ENCODE results near the gene ERICH4. TPM values are rescaled to one million over a fixed set of nuclear protein-coding genes. Genes with fewer than 3 reads are reported as not detected.
A peak's percentile ranks its signal among the peaks of the same experiment; 100 is the strongest.

The ERICH4 gene
- polyA plus RNA-seq, 2 of the 4 experiments (the other 2 are of a cell fraction), result 0.26 TPM; not detected in 1

- FAIRE-seq (peak; percentile 95), ATAC-seq (peak; percentile 55 to 58; a peak in 5 of 6 replicates), DNase-seq (ENCODE audit: low read depth in 1 of 2, low spot score in 1 of 2) (peak; percentile 55 to 60)
- WGBS (ENCODE audit: missing lambda C conversion rate), result 45% methylated on average over 4 of the region's 4 CpGs
- no peak overlapping the region for H3K4me3 ChIP-seq
- CTCF ChIA-PET, result interaction anchor here (0.9 to 4.2 kb wide), 11 partner anchors 11 to 188 kb away, joined by 3 to 27 read pairs (median 4); partner anchors contain the start of gene TGFB1
- H3K27ac ChIP-seq, result no peak overlapping the region
- H3K4me2 ChIP-seq, result peak overlapping the region; percentile 21; the same call in 2 of the 3 replicates
- POLR2A ChIA-PET, result interaction anchor here (0.5 to 2.9 kb wide), 4 partner anchors 10 to 84 kb away, joined by 3 to 20 read pairs (median 8); partner anchors contain the start of genes B9D2 and DMAC2
- H3K9me3 ChIP-seq, result no peaks in the 10 kb centered on the region
- TF ChIP-seq, protein P1, sequence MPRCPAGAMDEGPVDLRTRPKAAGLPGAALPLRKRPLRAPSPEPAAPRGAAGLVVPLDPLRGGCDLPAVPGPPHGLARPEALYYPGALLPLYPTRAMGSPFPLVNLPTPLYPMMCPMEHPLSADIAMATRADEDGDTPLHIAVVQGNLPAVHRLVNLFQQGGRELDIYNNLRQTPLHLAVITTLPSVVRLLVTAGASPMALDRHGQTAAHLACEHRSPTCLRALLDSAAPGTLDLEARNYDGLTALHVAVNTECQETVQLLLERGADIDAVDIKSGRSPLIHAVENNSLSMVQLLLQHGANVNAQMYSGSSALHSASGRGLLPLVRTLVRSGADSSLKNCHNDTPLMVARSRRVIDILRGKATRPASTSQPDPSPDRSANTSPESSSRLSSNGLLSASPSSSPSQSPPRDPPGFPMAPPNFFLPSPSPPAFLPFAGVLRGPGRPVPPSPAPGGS (IDR thresholded peaks at IDR 0.05), result no peak
- TF ChIP-seq CEBPB (IDR thresholded peaks at IDR 0.05) (no peak), JUN (IDR thresholded peaks at IDR 0.05) (no peak), PHF8 (IDR thresholded peaks at IDR 0.05; ENCODE audit: borderline replicate concordance, low read depth) (no peak), EHMT2 (IDR thresholded peaks at IDR 0.05; ENCODE audit: low read depth) (no peak), ZFP36 (IDR thresholded peaks at IDR 0.05; ENCODE audit: borderline replicate concordance, partially characterized antibody) (no peak), RCOR1 (IDR thresholded peaks at IDR 0.05; ENCODE audit: low read depth, low read length) (no peak), FOSL2 (IDR thresholded peaks at IDR 0.05) (no peak), FOSL2 (CRISPR knock-in tag; IDR thresholded peaks at IDR 0.05) (peak; percentile 40)
- peaks cover 12% of the 10 kb centered on the region for H3K4me1 ChIP-seq
These were observed 33.7 kb upstream of the ERICH4 start for GRCh38 chr19:41409288-41409687.

DNA sequence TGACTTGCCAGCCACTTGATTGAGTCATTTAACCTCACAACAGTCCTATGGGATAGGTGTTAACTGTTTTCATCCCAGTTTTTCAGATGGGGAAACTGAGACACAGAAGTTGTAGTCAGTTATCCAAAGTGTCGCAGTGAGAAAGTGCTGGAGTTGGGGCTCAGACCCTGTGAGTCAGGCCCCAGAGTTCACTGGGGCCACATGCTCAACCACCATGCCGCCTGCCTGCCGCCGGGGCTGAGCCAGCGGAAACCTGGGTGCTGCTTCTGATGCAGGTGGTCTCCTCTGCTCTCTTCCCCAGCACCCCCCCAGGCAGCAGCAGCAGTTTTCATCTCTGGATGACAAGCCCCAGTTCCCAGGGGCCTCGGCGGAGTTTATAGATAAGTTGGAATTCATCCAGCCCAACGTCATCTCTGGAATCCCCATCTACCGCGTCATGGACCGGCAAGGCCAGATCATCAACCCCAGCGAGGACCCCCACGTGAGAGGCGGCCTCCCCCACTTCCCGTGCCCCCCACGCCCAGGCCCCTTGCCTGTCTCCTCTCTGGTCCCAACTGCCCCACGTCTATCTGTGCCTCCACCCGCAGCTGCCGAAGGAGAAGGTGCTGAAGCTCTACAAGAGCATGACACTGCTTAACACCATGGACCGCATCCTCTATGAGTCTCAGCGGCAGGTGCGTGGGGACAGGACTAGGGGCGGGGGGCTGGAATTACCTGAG lies 32.5 kb upstream of the ERICH4 start:
- Histone ChIP-seq H3K4me1 (peaks cover 12% of the 10 kb centered on the region), H3K9me3 (no peaks in the 10 kb centered on the region), H3K4me2 (no peak overlapping the region), H3K27ac (no peak overlapping the region), H3K4me3 (no peak overlapping the region)
- ATAC-seq, result no peak
- TF ChIP-seq, protein P2, sequence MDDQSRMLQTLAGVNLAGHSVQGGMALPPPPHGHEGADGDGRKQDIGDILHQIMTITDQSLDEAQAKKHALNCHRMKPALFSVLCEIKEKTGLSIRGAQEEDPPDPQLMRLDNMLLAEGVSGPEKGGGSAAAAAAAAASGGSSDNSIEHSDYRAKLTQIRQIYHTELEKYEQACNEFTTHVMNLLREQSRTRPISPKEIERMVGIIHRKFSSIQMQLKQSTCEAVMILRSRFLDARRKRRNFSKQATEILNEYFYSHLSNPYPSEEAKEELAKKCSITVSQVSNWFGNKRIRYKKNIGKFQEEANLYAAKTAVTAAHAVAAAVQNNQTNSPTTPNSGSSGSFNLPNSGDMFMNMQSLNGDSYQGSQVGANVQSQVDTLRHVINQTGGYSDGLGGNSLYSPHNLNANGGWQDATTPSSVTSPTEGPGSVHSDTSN (IDR thresholded peaks at IDR 0.05), result no peak
- TF ChIP-seq, protein P3, sequence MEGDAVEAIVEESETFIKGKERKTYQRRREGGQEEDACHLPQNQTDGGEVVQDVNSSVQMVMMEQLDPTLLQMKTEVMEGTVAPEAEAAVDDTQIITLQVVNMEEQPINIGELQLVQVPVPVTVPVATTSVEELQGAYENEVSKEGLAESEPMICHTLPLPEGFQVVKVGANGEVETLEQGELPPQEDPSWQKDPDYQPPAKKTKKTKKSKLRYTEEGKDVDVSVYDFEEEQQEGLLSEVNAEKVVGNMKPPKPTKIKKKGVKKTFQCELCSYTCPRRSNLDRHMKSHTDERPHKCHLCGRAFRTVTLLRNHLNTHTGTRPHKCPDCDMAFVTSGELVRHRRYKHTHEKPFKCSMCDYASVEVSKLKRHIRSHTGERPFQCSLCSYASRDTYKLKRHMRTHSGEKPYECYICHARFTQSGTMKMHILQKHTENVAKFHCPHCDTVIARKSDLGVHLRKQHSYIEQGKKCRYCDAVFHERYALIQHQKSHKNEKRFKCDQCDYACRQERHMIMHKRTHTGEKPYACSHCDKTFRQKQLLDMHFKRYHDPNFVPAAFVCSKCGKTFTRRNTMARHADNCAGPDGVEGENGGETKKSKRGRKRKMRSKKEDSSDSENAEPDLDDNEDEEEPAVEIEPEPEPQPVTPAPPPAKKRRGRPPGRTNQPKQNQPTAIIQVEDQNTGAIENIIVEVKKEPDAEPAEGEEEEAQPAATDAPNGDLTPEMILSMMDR (IDR thresholded peaks at IDR 0.05), result no peak
- 89% methylated on average over 23 of the region's 23 CpGs for WGBS (ENCODE audit: missing lambda C conversion rate)
- DNase-seq (ENCODE audit: low read depth in 1 of 2, low spot score in 1 of 2), result no peak
- no peak for FAIRE-seq
- ChIA-PET CTCF (interaction anchor here (0.7 to 4.2 kb wide), 9 partner anchors 12 to 187 kb away, joined by 3 to 27 read pairs (median 4); partner anchors contain the start of gene TGFB1), POLR2A (interaction anchor here (0.6 to 2.9 kb wide), 3 partner anchors 29 to 54 kb away, joined by 3 to 20 read pairs (median 10); partner anchors contain the start of genes B9D2 and DMAC2)

DNA sequence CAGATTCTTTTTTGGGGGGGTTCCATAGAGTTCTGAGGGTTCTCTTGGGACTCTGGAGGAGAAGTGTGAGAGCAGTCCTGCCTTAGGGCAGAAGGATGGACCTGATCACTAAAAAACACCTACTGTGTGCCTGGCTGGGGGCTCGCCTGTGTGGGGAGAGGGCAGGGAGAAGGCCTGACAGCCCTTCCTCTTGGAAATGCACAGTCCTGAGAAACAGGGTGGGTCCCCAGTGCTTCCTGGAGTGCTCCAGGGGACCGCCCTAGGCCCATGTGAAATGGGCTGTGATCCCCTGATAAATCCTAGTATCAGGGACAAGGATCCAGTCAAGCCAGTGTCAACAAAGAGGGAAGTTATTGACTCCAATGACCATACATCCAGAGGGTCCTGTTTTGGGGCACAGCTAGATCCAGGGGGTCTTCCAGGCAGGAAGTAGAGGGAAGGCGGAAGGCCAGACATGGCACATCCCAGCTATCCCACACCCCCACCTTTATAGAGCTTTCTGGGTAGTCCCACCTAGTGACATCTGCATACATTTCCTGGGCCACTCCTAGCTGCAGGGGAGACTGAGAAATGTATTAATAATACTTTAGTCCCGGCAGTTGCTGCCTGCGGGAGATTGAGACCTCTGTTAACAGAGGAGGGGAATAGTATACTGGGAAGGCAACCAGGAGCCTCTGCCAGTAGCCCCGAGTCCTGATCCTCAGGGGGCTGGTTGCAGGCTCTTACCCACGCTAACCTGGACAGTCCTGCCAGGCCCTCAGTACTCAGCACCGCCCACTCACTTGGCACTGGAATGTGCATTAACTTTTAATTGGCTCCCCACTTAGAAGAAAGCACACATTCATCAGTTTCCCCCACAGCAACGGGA lies 31.6 kb upstream of the ERICH4 start:
- H3K27ac ChIP-seq, result no peak overlapping the region
- ATAC-seq (no peak), DNase-seq (ENCODE audit: low read depth in 1 of 2, low spot score in 1 of 2) (no peak), FAIRE-seq (no peak)
- no peak overlapping the region for H3K4me2 ChIP-seq
- ChIA-PET CTCF (interaction anchor here (0.6 to 2.2 kb wide), 3 partner anchors 20 to 131 kb away, joined by 3 to 8 read pairs (median 7); partner anchors contain the start of gene DMAC2), POLR2A (no interaction called here)
- H3K4me3 ChIP-seq, result no peak overlapping the region
- H3K4me1 ChIP-seq, result peaks cover 12% of the 10 kb centered on the region
- WGBS (ENCODE audit: missing lambda C conversion rate), result 69% methylated on average over 9 of the region's 9 CpGs
- TF ChIP-seq E2F6 (IDR thresholded peaks at IDR 0.05; ENCODE audit: borderline replicate concordance, low read depth) (no peak), ZC3H11A (IDR thresholded peaks at IDR 0.05) (no peak), EHMT2 (IDR thresholded peaks at IDR 0.05; ENCODE audit: low read depth) (no peak), RAD21 (conservative IDR thresholded peaks at IDR 0.05 in 1 of 2, IDR thresholded peaks at IDR 0.05 in 1 of 2) (no peak), EP300 (IDR thresholded peaks at IDR 0.05) (no peak), FOSL2 (IDR thresholded peaks at IDR 0.05) (no peak), FOSL2 (CRISPR knock-in tag; IDR thresholded peaks at IDR 0.05) (no peak), FOSB (CRISPR knock-in tag; IDR thresholded peaks at IDR 0.05) (no peak)
- TF ChIP-seq, protein P4, sequence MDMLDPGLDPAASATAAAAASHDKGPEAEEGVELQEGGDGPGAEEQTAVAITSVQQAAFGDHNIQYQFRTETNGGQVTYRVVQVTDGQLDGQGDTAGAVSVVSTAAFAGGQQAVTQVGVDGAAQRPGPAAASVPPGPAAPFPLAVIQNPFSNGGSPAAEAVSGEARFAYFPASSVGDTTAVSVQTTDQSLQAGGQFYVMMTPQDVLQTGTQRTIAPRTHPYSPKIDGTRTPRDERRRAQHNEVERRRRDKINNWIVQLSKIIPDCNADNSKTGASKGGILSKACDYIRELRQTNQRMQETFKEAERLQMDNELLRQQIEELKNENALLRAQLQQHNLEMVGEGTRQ (IDR thresholded peaks at IDR 0.05), result no peak
- no peaks in the 10 kb centered on the region for H3K9me3 ChIP-seq
